HG03064 (cell line): Measurements from ENCODE around the gene SLC10A7.

Experiments
- ATAC-seq: cut with Tn5 transposase; IDR thresholded peaks from one replicate; pipeline ENCODE4 v1.9.1; 2021; ENCODE audit warnings: low read depth; ENCODE audit not compliant: unreplicated experiment

SLC10A7 gene

DNA sequence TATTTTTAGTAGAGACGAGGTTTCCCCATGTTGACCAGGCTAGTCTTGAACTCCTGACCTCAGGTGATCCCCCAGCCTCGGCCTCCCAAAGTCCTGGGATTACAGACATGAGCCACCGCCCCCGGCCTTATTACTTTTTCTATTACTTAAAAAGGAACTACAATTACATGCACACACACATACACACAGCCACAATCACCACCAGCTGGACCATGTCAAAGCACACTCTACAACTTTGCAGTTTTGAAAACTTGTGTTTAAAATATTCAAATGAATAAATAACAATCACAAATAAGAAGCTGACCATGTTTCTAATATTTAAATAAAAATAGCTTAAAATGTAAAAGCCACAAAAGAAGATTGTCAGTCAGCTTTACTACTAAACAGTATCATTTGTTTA, 23.4 kb downstream of the SLC10A7 start:
- ATAC-seq = no peak

DNA sequence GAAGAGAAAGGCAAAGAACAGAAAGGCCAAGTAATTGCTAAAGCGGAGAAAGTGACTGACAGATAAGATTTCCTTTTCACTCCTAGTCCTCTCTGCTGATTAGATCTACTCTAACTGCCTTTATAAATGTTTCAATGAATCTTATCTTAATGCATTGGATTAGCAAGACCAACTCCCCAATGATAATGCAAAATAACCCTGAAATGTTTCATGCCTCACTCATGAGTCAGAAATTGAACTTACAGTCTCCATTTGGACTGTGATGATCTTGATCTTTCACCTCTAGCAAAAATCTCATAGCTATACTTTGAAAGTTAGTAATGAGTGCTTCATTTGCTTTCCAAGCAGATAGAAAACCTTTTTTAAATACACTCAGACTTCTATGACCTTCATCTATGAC, 26.5 kb downstream of the SLC10A7 start:
- ATAC-seq = no peak

- ATAC-seq = no peak
These were observed 27.6 kb downstream of the SLC10A7 start for GRCh38 chr4:146494143-146494542.

- no peak for ATAC-seq
These were observed 31.6 kb downstream of the SLC10A7 start for GRCh38 chr4:146490106-146490505.

DNA sequence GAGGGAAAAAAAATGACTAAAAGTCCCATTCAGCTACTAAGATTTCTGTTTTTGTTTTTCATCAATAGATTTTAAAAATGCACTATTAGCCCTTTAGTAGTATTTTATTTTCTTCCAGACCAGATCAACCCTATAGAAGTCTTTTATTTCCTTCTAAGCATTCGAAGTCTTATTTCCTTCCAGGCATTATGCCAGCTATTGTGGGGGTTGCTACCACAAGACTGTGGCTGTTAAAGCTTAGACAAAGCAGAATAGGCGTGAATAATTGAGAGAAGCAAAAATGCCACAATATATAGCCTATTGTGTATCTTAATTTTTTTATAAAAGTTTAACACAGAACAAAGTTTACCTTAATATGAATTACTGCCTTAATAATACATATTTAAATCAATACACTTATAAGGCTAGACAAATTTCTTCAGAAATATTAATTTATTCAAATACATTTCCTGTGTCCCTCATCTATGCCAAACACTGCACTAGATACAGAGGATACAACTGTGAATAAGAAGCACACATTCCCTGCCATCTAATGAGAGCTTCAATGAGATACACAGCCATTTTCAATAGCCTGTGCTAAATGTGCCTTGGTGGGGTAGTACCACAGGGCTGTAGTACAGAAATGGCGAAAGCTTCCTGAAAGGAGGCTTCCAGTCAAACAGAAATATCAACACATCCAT, 33.1 kb downstream of the SLC10A7 start:
- no peak for ATAC-seq

- ATAC-seq = peak; percentile 81
These were observed 35.2 kb downstream of the SLC10A7 start for GRCh38 chr4:146486565-146486964.

DNA sequence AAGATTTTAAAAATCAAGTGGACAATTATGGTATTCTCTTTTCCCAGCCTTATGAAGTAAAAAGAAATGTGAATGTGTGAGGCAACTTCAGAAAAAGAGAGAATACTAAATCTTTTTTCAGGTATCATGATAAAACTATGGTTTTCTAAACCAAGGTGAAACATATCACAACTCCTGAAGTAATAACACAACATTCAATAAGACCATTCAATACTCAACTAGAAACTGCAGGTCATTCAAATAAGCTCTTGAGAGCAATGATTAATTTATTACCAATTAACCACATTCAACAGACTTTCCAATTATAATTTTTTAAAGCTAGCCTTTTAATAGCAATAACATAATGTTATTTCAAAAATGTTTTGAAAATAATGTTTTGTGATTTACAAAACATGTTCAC, 35.8 kb downstream of the SLC10A7 start:
- ATAC-seq = peak; percentile 57

DNA sequence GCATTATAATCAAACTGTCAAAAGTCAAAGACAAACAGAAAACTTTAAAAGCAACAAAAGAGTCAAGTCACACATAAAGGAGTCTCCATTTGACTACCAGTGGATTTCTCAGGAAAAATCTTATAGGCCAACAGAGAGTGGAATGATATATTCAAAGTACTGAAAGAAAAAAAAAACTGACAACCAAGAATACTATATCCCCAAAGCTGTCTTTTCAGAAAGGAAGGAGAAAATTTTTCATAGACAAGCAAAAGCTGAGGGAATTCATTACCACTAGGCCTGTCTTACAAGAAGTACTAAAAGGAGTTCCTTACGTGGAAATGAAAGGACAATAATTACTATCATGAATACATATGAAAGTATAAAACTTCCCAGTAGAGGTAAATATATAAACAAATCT, 39.0 kb downstream of the SLC10A7 start:
- ATAC-seq = no peak

GRCh38 chr4:146481246-146481645, 40.5 kb downstream of the SLC10A7 start:
- no peak for ATAC-seq

DNA sequence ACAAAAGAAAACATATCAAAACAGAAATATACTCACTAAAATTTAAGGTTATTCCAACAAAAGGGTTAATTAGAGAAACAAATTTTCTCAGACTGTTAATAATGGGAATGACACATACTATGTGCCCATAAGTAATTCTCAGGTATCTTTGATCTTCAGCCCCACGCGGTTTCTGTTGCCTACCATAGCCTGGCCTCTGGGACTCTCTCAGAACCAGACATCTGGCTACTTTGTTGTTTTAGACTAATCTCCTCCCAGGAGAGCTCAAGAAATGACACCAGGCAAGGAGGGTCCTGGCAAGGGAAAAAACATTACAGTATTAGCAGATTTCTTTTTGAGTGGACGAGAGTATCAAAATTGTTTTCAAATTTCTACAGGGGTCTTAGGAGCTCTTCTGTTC, 43.7 kb downstream of the SLC10A7 start:
- ATAC-seq = no peak

GRCh38 chr4:146477054-146477453, 44.7 kb downstream of the SLC10A7 start:
- ATAC-seq = no peak

- ATAC-seq = no peak
These were observed 49.3 kb downstream of the SLC10A7 start for GRCh38 chr4:146472404-146472803.

- no peak for ATAC-seq
These were observed 51.1 kb downstream of the SLC10A7 start for GRCh38 chr4:146470604-146471003.

GRCh38 chr4:146469022-146469421, 52.7 kb downstream of the SLC10A7 start:
- no peak for ATAC-seq

- ATAC-seq = no peak
These were observed 56.1 kb downstream of the SLC10A7 start for GRCh38 chr4:146465628-146466027.

GRCh38 chr4:146462251-146462650, 59.5 kb downstream of the SLC10A7 start:
- ATAC-seq = no peak

DNA sequence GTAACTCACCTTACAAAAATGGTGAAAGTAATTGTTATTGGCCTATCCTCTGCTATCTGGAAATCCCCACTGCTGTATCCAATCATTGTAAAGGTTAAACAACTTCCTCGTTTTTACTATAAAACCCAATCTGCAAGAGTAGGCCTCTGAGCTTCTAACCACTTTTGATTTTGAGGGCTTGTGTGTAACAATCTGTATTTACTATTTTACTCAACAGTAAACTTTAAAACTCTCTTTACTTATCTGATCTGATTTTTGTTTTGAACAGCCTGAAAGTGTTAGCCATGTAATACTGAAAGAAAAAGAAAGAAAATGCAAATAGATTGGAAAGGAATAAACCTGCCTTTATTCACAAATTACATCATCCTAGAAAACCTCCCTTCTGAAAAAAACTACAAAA, 63.1 kb downstream of the SLC10A7 start:
- ATAC-seq = peak; percentile 87

- no peak for ATAC-seq
These were observed 65.1 kb downstream of the SLC10A7 start for GRCh38 chr4:146456681-146457080.

- no peak for ATAC-seq
These were observed 68.4 kb downstream of the SLC10A7 start for GRCh38 chr4:146453181-146453807.

- peak; percentile 95 for ATAC-seq
These were observed 71.2 kb downstream of the SLC10A7 start for GRCh38 chr4:146450524-146450923.

- no peak for ATAC-seq
These were observed 75.2 kb downstream of the SLC10A7 start for GRCh38 chr4:146446555-146446954.
